A673 (cell line): ENCODE data around the gene DNA2. TPM values are rescaled to one million over a fixed set of nuclear protein-coding genes. Genes with fewer than 3 reads are reported as not detected.

Experiments
- BruUV-seq: library from RNA; stranded (reverse); fragments of 400-500 nt; replicated peaks from 2 replicates; lab custom pipeline; 2021; lab: Mats Ljungman, UMichigan
- CTCF ChIA-PET: fragments of 300-600 bp; sonication (Branson Sonifier 250); formaldehyde crosslinking; loops from one replicate; lab custom pipeline; 2022; ENCODE audit warnings: antibody characterized with exemption; lab: Charles Lee
- POLR2A ChIA-PET: fragments of 300-600 bp; sonication (Branson Sonifier 250); formaldehyde crosslinking; loops from one replicate; lab custom pipeline; 2022; ENCODE audit warnings: antibody characterized with exemption; ENCODE audit not compliant: low non-redundant PET; lab: Charles Lee
- DNase-seq: peaks from one replicate; pipeline ENCODE4 v3.0.0-alpha.2; 2015; ENCODE audit warnings: low spot score
- H3K27ac ChIP-seq: fragments of 200-600 bp; sonication (generic); 2 replicates; pipeline ENCODE4 v1.5.1; 2016; ENCODE audit warnings: mixed run types, low read depth, mild to moderate bottlenecking, mixed read lengths, antibody characterized with exemption, low read length; ENCODE audit not compliant: poor library complexity, severe bottlenecking
- H3K27me3 ChIP-seq: fragments of 200-600 bp; sonication (generic); replicated peaks from 2 replicates; pipeline ENCODE4 v1.6.1; 2017; ENCODE audit warnings: mixed run types, low read depth, mild to moderate bottlenecking, mixed read lengths, antibody characterized with exemption, low read length; ENCODE audit not compliant: insufficient read depth, poor library complexity
- H3K36me3 ChIP-seq: fragments of 200-600 bp; sonication (generic); 2 replicates; pipeline ENCODE4 v1.6.1; 2016; ENCODE audit warnings: mixed run types, mild to moderate bottlenecking, mixed read lengths, antibody characterized with exemption, low read length; ENCODE audit not compliant: insufficient read depth, poor library complexity, severe bottlenecking
- H3K4me1 ChIP-seq: fragments of 200-600 bp; sonication (generic); 2 replicates; pipeline ENCODE4 v1.6.1; 2017; ENCODE audit warnings: mixed run types, mild to moderate bottlenecking, mixed read lengths, antibody characterized with exemption, low read length; ENCODE audit not compliant: insufficient read depth, poor library complexity, severe bottlenecking
- H3K4me3 ChIP-seq: fragments of 200-600 bp; sonication (generic); 2 replicates; pipeline ENCODE4 v1.5.1; 2016; ENCODE audit warnings: low read depth, mixed run types, mild to moderate bottlenecking, mixed read lengths, low read length; ENCODE audit not compliant: poor library complexity, severe bottlenecking
- H3K9me3 ChIP-seq: fragments of 200-600 bp; sonication (generic); 2 replicates; pipeline ENCODE4 v1.6.1; 2016; ENCODE audit warnings: mixed run types, low read depth, mild to moderate bottlenecking, mixed read lengths, antibody characterized with exemption, low read length; ENCODE audit not compliant: poor library complexity, severe bottlenecking
- CTCF ChIP-seq: fragments of 300-800, 200-600 bp; sonication (generic); conservative IDR thresholded peaks from 2 replicates; pipeline ENCODE4 v1.5.1; 2017; ENCODE audit warnings: low read depth, mild to moderate bottlenecking, antibody characterized with exemption, low read length, moderate library complexity, mixed read lengths
- EZH2 ChIP-seq: fragments of 200-600 bp; sonication (generic); IDR thresholded peaks from 2 replicates; pipeline ENCODE4 v1.6.1; 2017; ENCODE audit warnings: borderline replicate concordance, low read depth, mild to moderate bottlenecking, mixed read lengths, antibody characterized with exemption, low read length; ENCODE audit not compliant: poor library complexity, severe bottlenecking
- intact Hi-C: fragments of 100-400 bp; cut with micrococcal nuclease; formaldehyde crosslinking; loops from one replicate; pipeline ENCODE4 v1.10.0; 2022; ENCODE audit not compliant: unreplicated experiment
- total RNA-seq: library from RNA; stranded (reverse); gene quantifications from 2 replicates; pipeline ENCODE4 v1.2.3, GENCODE V29; 2021

The DNA2 gene
- total RNA-seq, 1 experiment from 2014 or later = 48.7 TPM

GRCh38 chr10:68397005-68397404, 74.8 kb downstream of the DNA2 start:
- intact Hi-C loops = no loop called here
- no peak overlapping the region for H3K27ac ChIP-seq
- no peaks in the 10 kb centered on the region for H3K9me3 ChIP-seq
- H3K4me1 ChIP-seq = peaks cover 9% of the 10 kb centered on the region
- no peak for DNase-seq
- TF ChIP-seq CTCF = no peak
- TF ChIP-seq EZH2 = no peak
- H3K4me3 ChIP-seq = no peak overlapping the region
- POLR2A ChIA-PET = no interaction called here
- H3K36me3 ChIP-seq = peaks cover 45% of the 10 kb centered on the region
- BruUV-seq = no TSS peak
- CTCF ChIA-PET = interaction anchor here (0.6 kb wide), 1 partner anchor 48 kb away, joined by 5 read pairs; no protein-coding TSS in a partner anchor
- no peaks in the 10 kb centered on the region for H3K27me3 ChIP-seq

GRCh38 chr10:68385740-68386139, 86.0 kb downstream of the DNA2 start:
- Histone ChIP-seq H3K9me3 (no peaks in the 10 kb centered on the region), H3K27ac (no peak overlapping the region), H3K4me1 (no peaks in the 10 kb centered on the region), H3K36me3 (peaks cover 31% of the 10 kb centered on the region), H3K27me3 (no peaks in the 10 kb centered on the region), H3K4me3 (no peak overlapping the region)
- no TSS peak for BruUV-seq
- TF ChIP-seq EZH2 (no peak), CTCF (no peak)
- intact Hi-C loops = no loop called here
- ChIA-PET POLR2A (no interaction called here), CTCF (no interaction called here)
- DNase-seq = no peak

- no peak for TF ChIP-seq CTCF
- TF ChIP-seq EZH2 = no peak
- intact Hi-C loops = no loop called here
- H3K27ac ChIP-seq = no peak overlapping the region
- no peaks in the 10 kb centered on the region for H3K27me3 ChIP-seq
- H3K36me3 ChIP-seq = peaks cover 37% of the 10 kb centered on the region
- no TSS peak for BruUV-seq
- H3K4me3 ChIP-seq = no peak overlapping the region
- H3K9me3 ChIP-seq = peaks cover 5% of the 10 kb centered on the region
- no peaks in the 10 kb centered on the region for H3K4me1 ChIP-seq
- ChIA-PET POLR2A (no interaction called here), CTCF (no interaction called here)
- DNase-seq = no peak
These were observed 100.2 kb downstream of the DNA2 start for GRCh38 chr10:68371604-68372003.
